BE2C (cell line): ENCODE results near the gene DCAF8.
A peak's percentile ranks its signal among the peaks of the same experiment; 100 is the strongest.

Experiments
- DNase-seq: peaks from one replicate; pipeline ENCODE4 v3.0.0-alpha.2; 2020
- H3K27me3 ChIP-seq: fragments of 250-450 bp; sonication (Bioruptor Pico); 2 replicates; pipeline ENCODE4 v1.5.1; 2020; ENCODE audit warnings: mild to moderate bottlenecking
- H3K36me3 ChIP-seq: fragments of 250-450 bp; sonication (Bioruptor Pico); 2 replicates; pipeline ENCODE4 v1.5.1; 2020; ENCODE audit warnings: mild to moderate bottlenecking
- H3K4me1 ChIP-seq: fragments of 250-450 bp; sonication (Bioruptor Pico); 2 replicates; pipeline ENCODE4 v1.5.1; 2020
- H3K4me3 ChIP-seq: 2 replicates; pipeline ENCODE4 v1.5.1; 2011; ENCODE audit warnings: low read depth, low read length
- H3K9me3 ChIP-seq: fragments of 250-450 bp; sonication (Bioruptor Pico); 2 replicates; pipeline ENCODE4 v1.5.1; 2020
- TF ChIP-seq, protein P1 (sequence below): IDR thresholded peaks from 2 replicates; pipeline ENCODE4 v1.5.1; 2012; ENCODE audit warnings: mild to moderate bottlenecking, low read depth, low read length

The DCAF8 gene

DNA sequence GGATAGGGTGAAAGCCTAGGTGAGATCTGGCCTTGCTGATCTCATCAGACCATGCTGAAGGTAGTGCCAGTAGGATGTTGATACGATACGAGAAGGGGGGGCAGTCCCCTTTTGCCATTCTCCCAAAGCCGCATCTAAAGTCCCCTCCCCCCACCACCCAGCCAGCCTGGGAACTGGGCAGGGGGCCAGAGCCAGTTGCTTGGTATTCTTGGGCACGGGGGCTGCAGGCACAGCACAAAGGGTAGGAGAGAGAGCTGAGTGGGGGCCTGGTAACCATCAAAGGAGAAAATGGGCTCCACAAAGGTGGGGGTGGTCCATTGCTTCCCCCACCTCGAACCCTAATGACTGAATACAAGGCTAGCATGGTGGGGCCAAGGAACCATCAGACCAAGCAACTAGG is 51.8 kb downstream of the DCAF8 start:
- no peak for DNase-seq
- no peaks in the 10 kb centered on the region for H3K9me3 ChIP-seq
- H3K4me3 ChIP-seq: no peak overlapping the region
- H3K36me3 ChIP-seq: peaks cover 51% of the 10 kb centered on the region
- peaks cover 25% of the 10 kb centered on the region for H3K4me1 ChIP-seq
- no peaks in the 10 kb centered on the region for H3K27me3 ChIP-seq
- TF ChIP-seq, protein P1, sequence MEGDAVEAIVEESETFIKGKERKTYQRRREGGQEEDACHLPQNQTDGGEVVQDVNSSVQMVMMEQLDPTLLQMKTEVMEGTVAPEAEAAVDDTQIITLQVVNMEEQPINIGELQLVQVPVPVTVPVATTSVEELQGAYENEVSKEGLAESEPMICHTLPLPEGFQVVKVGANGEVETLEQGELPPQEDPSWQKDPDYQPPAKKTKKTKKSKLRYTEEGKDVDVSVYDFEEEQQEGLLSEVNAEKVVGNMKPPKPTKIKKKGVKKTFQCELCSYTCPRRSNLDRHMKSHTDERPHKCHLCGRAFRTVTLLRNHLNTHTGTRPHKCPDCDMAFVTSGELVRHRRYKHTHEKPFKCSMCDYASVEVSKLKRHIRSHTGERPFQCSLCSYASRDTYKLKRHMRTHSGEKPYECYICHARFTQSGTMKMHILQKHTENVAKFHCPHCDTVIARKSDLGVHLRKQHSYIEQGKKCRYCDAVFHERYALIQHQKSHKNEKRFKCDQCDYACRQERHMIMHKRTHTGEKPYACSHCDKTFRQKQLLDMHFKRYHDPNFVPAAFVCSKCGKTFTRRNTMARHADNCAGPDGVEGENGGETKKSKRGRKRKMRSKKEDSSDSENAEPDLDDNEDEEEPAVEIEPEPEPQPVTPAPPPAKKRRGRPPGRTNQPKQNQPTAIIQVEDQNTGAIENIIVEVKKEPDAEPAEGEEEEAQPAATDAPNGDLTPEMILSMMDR: no peak

DNA sequence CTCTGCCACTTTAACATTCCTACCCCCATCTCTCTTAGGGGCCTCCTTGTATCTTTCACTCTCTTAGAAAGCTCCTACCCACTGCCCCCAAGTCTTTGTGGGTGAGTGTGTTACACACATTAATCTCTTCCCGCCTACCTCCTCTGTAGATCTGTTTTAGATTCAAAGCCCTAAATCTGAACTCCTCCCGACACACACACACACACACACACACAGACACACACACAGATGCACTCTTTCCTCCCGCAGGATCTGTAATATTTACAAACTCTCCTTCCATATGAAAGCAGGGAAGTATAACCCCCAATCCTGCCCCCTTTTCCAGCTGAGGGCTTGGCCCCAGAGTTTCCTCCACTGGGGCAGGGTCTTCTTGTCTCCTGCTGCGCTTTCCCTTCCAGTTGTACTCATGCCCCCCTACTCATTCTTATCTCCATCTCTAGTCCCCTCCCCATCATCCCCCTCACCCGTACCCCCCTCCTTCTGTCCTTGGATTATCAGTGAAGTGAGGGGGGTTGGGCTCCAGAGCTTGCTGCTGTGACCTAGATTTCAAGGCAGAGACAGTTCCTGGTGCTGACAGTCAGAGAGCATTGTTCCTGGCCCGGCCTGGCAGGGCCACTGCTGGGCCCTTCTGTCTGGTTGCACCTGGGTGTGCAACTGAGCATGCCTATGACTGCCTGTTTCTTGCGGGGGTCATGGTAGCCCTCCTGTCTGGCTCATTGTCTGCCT is 52.9 kb downstream of the DCAF8 start:
- Histone ChIP-seq H3K9me3 (no peaks in the 10 kb centered on the region), H3K36me3 (peaks cover 40% of the 10 kb centered on the region), H3K27me3 (no peaks in the 10 kb centered on the region), H3K4me1 (peaks cover 29% of the 10 kb centered on the region), H3K4me3 (no peak overlapping the region)
- TF ChIP-seq, protein P1: no peak
- DNase-seq: peak; percentile 36

DNA sequence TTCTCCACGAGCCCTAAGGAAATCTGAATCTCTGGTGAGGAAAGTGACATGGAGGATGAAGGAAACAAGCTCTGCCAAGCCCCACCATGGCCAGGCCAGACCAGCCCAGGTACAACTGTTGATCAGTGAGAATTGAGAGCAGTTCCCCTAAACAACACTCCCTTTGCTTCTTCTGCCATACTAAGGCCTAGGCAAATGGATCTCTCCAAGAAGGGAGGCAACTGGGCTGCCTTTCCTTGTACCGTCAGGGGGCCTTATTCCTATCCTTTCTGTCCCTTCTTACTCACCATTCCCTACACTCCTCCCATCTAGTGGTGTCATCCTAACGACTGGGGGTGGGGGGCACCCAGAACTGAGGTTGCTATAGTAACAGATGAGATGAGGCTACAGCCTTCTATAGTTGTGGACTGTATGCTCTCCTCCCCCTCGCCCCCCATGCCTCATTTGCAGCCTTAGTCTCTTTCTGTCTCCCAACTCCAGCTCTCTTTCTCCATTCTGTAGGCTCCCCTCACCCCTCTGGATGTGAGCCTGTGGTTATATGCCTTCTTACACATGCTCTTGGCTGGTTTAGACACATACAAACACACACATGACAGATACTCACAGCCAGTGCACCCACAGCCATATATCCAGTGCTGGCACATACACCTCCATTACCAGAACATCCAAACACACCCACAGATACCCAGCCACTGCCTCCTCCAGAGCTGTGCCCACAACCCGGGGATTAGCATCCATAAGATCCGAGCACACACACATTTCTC is 53.6 kb downstream of the DCAF8 start:
- H3K36me3 ChIP-seq: peaks cover 33% of the 10 kb centered on the region
- H3K9me3 ChIP-seq: no peaks in the 10 kb centered on the region
- H3K4me1 ChIP-seq: peaks cover 29% of the 10 kb centered on the region
- DNase-seq: no peak
- no peak overlapping the region for H3K4me3 ChIP-seq
- TF ChIP-seq, protein P1: no peak
- no peaks in the 10 kb centered on the region for H3K27me3 ChIP-seq

DNA sequence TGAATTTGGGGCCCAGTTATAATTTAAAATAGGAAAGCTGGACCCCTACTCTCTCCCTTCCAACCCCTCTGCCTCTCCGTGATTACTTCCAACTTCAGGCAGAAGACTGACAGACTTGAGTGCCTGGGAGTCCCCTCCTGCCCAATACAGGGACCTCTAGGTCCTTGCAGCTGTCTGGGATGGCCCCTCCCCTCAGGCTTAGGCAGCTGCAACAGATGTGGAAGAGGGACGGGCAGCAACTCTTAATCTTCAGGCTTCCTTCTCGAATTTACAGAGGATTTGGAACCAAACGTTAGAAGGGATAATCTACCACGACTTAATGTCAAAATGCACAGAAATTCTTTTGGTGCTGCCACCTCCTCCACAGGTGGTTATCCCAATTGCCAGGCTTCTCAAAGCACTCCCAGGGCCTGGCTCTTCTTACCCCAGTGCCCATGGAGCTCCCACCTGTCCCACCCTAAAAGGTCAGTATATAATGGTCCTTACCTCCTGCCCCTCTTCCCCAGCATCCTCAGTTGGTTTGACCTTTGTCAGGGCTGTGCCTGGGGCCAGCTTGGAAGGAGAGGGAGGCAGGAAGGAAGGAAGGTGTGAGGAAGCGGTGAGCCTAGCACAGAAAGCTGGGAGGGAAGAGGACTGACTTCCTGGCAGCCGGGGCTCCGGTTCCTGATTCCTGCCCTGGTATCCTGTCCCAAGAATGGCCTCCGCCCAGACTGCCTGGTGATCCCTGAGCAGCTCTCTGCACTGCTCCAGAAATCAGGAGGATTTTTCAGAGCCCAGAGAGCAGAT is 54.4 kb downstream of the DCAF8 start:
- H3K9me3 ChIP-seq: no peaks in the 10 kb centered on the region
- no peak for DNase-seq
- no peak overlapping the region for H3K4me3 ChIP-seq
- TF ChIP-seq, protein P1: no peak
- peaks cover 29% of the 10 kb centered on the region for H3K4me1 ChIP-seq
- H3K36me3 ChIP-seq: peaks cover 28% of the 10 kb centered on the region
- H3K27me3 ChIP-seq: no peaks in the 10 kb centered on the region

DNA sequence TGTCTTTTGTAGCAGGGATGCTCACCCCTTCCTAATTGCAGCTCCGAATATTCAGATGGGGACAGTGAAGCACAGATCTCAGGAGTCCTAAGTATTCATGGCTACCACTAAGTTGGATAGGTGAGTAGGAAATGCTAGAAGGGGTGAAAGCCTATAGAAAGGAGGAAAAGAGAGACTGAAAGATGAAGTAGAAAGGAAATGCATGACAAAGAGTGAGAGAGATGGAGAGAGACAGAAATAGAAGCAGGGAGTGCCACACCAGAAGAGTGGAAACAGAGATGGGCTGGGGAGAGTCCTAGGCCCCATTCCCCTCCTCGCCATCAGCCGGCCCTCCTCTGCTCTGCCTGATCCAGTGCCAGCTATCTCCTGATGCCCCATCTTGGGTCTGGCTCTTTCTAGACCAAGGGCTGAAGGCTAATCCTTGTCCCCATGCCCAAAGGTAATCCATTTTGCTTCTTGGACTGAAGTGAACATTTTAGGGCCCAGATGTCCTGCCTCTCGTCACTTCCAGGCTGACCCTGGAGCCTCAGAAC is 55.2 kb downstream of the DCAF8 start:
- Histone ChIP-seq H3K4me1 (peaks cover 29% of the 10 kb centered on the region), H3K36me3 (peaks cover 20% of the 10 kb centered on the region), H3K9me3 (no peaks in the 10 kb centered on the region), H3K4me3 (no peak overlapping the region; the same call in 1 of the 2 replicates), H3K27me3 (no peaks in the 10 kb centered on the region)
- no peak for DNase-seq
- TF ChIP-seq, protein P1: no peak
